ENCODE data around the gene TMEM135.

Gene TMEM135

DNA sequence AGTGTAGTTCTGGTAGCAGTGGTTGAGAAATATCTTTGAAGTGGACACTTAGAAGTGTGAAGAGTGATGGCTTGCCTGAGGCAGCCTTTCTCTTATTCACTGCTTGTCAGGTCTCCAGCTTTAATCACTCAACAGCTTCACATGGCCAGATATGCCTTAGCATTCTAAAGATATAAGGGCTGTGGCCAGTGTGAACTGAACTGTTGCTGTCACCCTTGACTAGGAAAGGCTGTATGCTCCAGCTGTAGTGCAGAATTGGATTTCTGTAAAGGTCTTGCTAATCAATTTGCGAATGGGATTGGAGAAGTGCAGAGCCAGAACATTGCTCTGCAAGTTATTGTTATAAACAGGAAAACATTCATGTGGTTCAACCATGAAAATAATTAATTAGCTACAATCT is 266.7 kb downstream of the TMEM135 start:
- no peaks in the 10 kb centered on the region for H3K36me3 ChIP-seq (ENCODE audit: control insufficient read depth, low read length)
- H3K9me2 ChIP-seq (replicated peaks; ENCODE audit: control insufficient read depth, low read length), result no peaks in the 10 kb centered on the region
- H4K20me1 ChIP-seq (ENCODE audit: control insufficient read depth, insufficient read depth, low read depth, low read length), result no peaks in the 10 kb centered on the region
- no peak for TF ChIP-seq EZH2phosphoT487 (IDR thresholded peaks at IDR 0.05; ENCODE audit: borderline replicate concordance, low read length)
- TF ChIP-seq CTCF (IDR thresholded peaks at IDR 0.05; ENCODE audit: low read depth, low read length, poor library complexity, severe bottlenecking), result no peak
- H3K27me3 ChIP-seq (ENCODE audit: control insufficient read depth, low read length), result no peaks in the 10 kb centered on the region
- no peaks in the 10 kb centered on the region for H3K4me1 ChIP-seq (ENCODE audit: control insufficient read depth, low read length)
- no peak overlapping the region for H3K4me3 ChIP-seq (ENCODE audit: low read length)
- no peaks in the 10 kb centered on the region for H3K9me3 ChIP-seq (ENCODE audit: control insufficient read depth, insufficient read depth, low read length)
- no peak overlapping the region for H3K27ac ChIP-seq (ENCODE audit: low read depth, low read length)
- no peak overlapping the region for H3K4me2 ChIP-seq (ENCODE audit: low read length)
- no peaks in the 10 kb centered on the region for H3F3A ChIP-seq (ENCODE audit: control insufficient read depth, insufficient read depth)
- no peaks in the 10 kb centered on the region for H3K79me2 ChIP-seq (ENCODE audit: control insufficient read depth, low read length)

DNA sequence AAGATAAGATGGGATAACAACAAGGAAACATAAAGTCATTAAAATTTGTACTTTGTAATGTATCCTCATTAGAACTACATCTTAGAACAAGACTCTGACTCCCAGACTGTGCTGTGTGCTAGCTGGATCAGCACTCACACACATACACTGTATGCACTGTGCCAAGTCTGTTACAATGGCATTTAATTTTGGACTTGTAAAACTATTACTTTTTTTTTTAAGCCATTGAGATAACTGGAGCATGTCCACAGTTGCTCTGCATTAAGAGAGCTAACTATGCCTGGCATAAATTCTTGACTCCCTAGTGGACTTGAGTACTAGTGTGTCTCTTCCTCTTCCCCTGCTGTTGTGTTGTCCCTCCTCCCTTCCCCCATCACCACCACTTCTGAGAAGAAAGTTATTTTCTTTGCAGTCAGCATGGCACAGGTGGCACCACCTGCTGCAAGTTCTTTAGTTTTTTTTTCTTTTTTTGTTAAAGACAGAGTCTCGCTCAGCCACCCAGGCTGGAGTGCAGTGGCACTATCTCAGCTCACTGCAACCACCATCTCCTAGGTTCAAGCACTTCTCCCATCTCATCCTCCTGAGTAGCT is 268.6 kb downstream of the TMEM135 start:
- Histone ChIP-seq H3F3A (ENCODE audit: control insufficient read depth, insufficient read depth) (no peaks in the 10 kb centered on the region), H4K20me1 (ENCODE audit: control insufficient read depth, insufficient read depth, low read depth, low read length) (no peaks in the 10 kb centered on the region), H3K4me1 (ENCODE audit: control insufficient read depth, low read length) (no peaks in the 10 kb centered on the region), H3K9me3 (ENCODE audit: control insufficient read depth, insufficient read depth, low read length) (no peaks in the 10 kb centered on the region), H3K27ac (ENCODE audit: low read depth, low read length) (no peak overlapping the region), H3K27me3 (ENCODE audit: control insufficient read depth, low read length) (no peaks in the 10 kb centered on the region), H3K4me2 (ENCODE audit: low read length) (no peak overlapping the region), H3K9me2 (replicated peaks; ENCODE audit: control insufficient read depth, low read length) (no peaks in the 10 kb centered on the region), H3K36me3 (ENCODE audit: control insufficient read depth, low read length) (no peaks in the 10 kb centered on the region), H3K4me3 (ENCODE audit: low read length) (no peak overlapping the region), H3K79me2 (ENCODE audit: control insufficient read depth, low read length) (no peaks in the 10 kb centered on the region)
- TF ChIP-seq EZH2phosphoT487 (IDR thresholded peaks at IDR 0.05; ENCODE audit: borderline replicate concordance, low read length) (no peak), CTCF (IDR thresholded peaks at IDR 0.05; ENCODE audit: low read depth, low read length, poor library complexity, severe bottlenecking) (no peak)

DNA sequence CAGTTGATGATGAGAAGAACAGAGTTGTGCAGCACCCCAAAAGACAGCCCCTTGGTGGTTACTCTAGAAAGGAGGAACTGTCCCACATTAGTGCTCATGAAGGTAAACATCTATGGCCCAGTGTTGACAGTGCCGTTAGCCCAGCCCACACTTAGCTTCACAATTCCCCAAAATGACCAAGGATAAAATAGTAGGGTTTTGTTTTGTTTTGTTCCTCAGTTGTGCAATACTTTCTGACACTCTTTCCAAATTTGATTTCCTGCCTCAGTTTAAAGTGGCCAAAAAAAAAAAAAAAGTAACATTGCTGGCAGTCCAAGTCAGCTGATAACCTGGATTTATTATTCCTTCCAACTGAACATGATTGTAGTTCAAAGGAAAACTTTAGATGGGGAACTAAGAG is 269.4 kb downstream of the TMEM135 start:
- H3K27ac ChIP-seq (ENCODE audit: low read depth, low read length), result no peak overlapping the region

More for the DNA sequence above, 269.4 kb downstream of the TMEM135 start:
- Histone ChIP-seq H3K4me2 (ENCODE audit: low read length) (no peak overlapping the region), H3K9me2 (replicated peaks; ENCODE audit: control insufficient read depth, low read length) (no peaks in the 10 kb centered on the region), H3K4me1 (ENCODE audit: control insufficient read depth, low read length) (no peaks in the 10 kb centered on the region), H3K9me3 (ENCODE audit: control insufficient read depth, insufficient read depth, low read length) (no peaks in the 10 kb centered on the region), H3F3A (ENCODE audit: control insufficient read depth, insufficient read depth) (no peaks in the 10 kb centered on the region), H3K36me3 (ENCODE audit: control insufficient read depth, low read length) (no peaks in the 10 kb centered on the region), H3K27me3 (ENCODE audit: control insufficient read depth, low read length) (no peaks in the 10 kb centered on the region), H3K4me3 (ENCODE audit: low read length) (no peak overlapping the region), H4K20me1 (ENCODE audit: control insufficient read depth, insufficient read depth, low read depth, low read length) (no peaks in the 10 kb centered on the region), H3K79me2 (ENCODE audit: control insufficient read depth, low read length) (no peaks in the 10 kb centered on the region)
- no peak for TF ChIP-seq CTCF (IDR thresholded peaks at IDR 0.05; ENCODE audit: low read depth, low read length, poor library complexity, severe bottlenecking)
- no peak for TF ChIP-seq EZH2phosphoT487 (IDR thresholded peaks at IDR 0.05; ENCODE audit: borderline replicate concordance, low read length)
